HCT116 (cell line): ENCODE data around the gene DCUN1D5.

Experiments
- CEBPB ChIP-seq: IDR thresholded peaks from 2 replicates; pipeline ENCODE4 v1.6.1; 2012; ENCODE audit warnings: low read depth
- CTCF ChIP-seq, 3 experiments: fragments of 200-600 bp in 1 of 3; sonication (generic) in 1 of 3; IDR thresholded peaks in 2 of 3; conservative IDR thresholded peaks in 1 of 3; 2 replicates each; pipeline ENCODE4 v1.5.1; 2012 to 2017; ENCODE audit warnings: low read depth in 2 of 3, low read length in 2 of 3, antibody characterized with exemption in 1 of 3, borderline replicate concordance in 1 of 3, control low read depth in 1 of 3, mild to moderate bottlenecking in 1 of 3, mixed read lengths in 1 of 3, mixed run types in 1 of 3, moderate library complexity in 1 of 3; ENCODE audit not compliant: insufficient read depth in 1 of 3
- EGR1 ChIP-seq: IDR thresholded peaks from 2 replicates; pipeline ENCODE4 v1.6.1; 2012; ENCODE audit warnings: low read depth
- EZH2phosphoT487 ChIP-seq: fragments of 200-600 bp; IDR thresholded peaks from 2 replicates; pipeline ENCODE4 v1.6.1; 2018; ENCODE audit warnings: antibody characterized with exemption, borderline replicate concordance
- POLR2A ChIP-seq: IDR thresholded peaks from 2 replicates; pipeline ENCODE4 v1.7.0; 2011; ENCODE audit warnings: borderline replicate concordance; ENCODE audit not compliant: insufficient read depth, insufficient read length; ENCODE audit errors: extremely low read depth
- POLR2AphosphoS5 ChIP-seq: IDR thresholded peaks from 2 replicates; pipeline ENCODE4 v1.6.1; 2011; ENCODE audit warnings: mild to moderate bottlenecking, low read depth, low read length, moderate library complexity
- REST ChIP-seq: IDR thresholded peaks from 2 replicates; pipeline ENCODE4 v1.6.1; 2012; ENCODE audit warnings: low read depth
- SIN3A ChIP-seq: IDR thresholded peaks from 2 replicates; pipeline ENCODE4 v1.6.1; 2012; ENCODE audit warnings: low read depth
- YY1 ChIP-seq: IDR thresholded peaks from 2 replicates; pipeline ENCODE4 v1.6.1; 2011; ENCODE audit warnings: low read length, low read depth, moderate library complexity, mild to moderate bottlenecking; ENCODE audit not compliant: insufficient replicate concordance; ENCODE audit errors: extremely low read depth
- ZFX ChIP-seq: fragments of 450-650 bp; IDR thresholded peaks from 2 replicates; pipeline ENCODE4 v1.6.1; 2017
- ZNF274 ChIP-seq: fragments of 200-500 bp; sonication (Bioruptor generic); IDR thresholded peaks from 2 replicates; pipeline ENCODE4 v1.6.1; 2014; ENCODE audit warnings: mild to moderate bottlenecking, low read depth, low read length, inconsistent platforms

GRCh38 chr11:103086461-103086860 is 5.5 kb downstream of the DCUN1D5 start:
- TF ChIP-seq EZH2phosphoT487 (no peak), CTCF (IDR thresholded peaks at IDR 0.05 in 2 of 3, conservative IDR thresholded peaks at IDR 0.05 in 1 of 3; ENCODE audit: borderline replicate concordance in 1 of 3, insufficient read depth in 1 of 3, low read depth in 2 of 3, low read length in 2 of 3) (no peak), SIN3A (no peak), POLR2A (no peak), POLR2AphosphoS5 (no peak), YY1 (no peak), ZNF274 (no peak), EGR1 (no peak), REST (no peak), ZFX (no peak), CEBPB (no peak)
